ENCODE data around the gene PYGM. TPM values are rescaled to one million over a fixed set of nuclear protein-coding genes. Genes with fewer than 3 reads are reported as not detected.

Gene PYGM
- total RNA-seq, 4 donors from 2014 or later, result 2.1 to 25.9 (median 12.2) TPM

- no peak for TF ChIP-seq CTCF (IDR thresholded peaks at IDR 0.05)
- peak; percentile 63 for DNase-seq (ENCODE audit: low spot score)
- ATAC-seq (ENCODE audit: low FRiP score), result peak; percentile 59
These were observed 14.0 kb downstream of the PYGM start for GRCh38 chr11:64745521-64746328.

DNA sequence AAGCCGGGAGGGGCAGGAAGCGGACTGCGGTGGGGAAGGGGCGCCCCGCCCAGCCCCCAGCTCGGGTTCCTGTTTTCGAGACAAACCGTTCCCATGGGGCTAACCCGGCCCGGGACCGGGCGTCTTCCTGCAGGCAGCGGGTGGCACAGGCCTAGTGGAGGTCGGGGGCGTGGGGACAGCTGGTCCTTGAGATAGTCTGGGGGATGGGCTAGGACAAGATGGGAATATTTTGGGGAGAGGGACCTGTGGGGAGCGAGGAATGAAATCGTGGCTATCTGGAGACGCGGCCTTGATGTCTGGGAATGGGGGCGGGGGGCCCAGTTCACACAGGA, 14.6 kb downstream of the PYGM start:
- DNase-seq (ENCODE audit: low spot score) (no peak), ATAC-seq (ENCODE audit: low FRiP score) (no peak)
- TF ChIP-seq CTCF (IDR thresholded peaks at IDR 0.05), result no peak

DNA sequence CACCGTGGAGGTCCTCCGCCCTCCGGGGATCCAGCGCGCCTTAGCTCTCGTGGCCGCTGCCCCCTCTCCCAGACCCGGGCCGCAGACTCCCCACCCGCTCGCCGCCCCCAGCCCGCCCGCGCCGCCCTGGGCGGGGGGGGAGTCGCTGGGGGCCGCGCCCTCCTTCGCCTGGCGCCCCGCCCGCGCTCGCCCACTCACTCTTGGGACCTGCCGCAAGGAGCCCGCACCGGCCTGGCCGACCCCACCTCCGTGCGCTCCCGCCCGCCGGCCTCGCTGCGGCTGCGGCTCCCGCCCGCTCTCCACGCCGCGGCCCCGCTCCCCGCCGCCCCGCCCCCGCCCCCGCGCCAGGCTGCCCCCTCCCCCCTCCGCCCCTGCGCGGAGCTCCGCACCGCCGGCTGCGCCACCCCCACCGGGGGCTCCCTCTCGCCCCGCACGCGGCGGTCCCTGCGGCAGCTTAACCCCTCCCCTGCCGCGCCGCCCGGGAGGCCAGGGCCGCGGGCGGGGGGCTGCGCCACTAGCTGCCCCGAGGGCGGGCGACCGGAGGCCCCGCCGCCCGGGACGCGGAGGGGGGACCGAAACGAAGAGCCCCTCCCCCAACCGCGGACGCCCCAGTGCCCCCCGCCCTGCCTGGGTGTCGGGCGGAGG, 15.1 kb downstream of the PYGM start:
- no peak for TF ChIP-seq CTCF (IDR thresholded peaks at IDR 0.05)
- ATAC-seq (ENCODE audit: low FRiP score) (no peak), DNase-seq (ENCODE audit: low spot score) (no peak)

GRCh38 chr11:64743591-64744543, 15.9 kb downstream of the PYGM start, which contains the start of gene RASGRP2:
TSS of gene RASGRP2 (minus strand) at chr11:64744142. CDS start at chr11:64742866, 1,276 bp downstream.
- ATAC-seq (ENCODE audit: low FRiP score) (peak; percentile 34), DNase-seq (ENCODE audit: low spot score) (peak; percentile 66)
- no peak for TF ChIP-seq CTCF (IDR thresholded peaks at IDR 0.05)

DNA sequence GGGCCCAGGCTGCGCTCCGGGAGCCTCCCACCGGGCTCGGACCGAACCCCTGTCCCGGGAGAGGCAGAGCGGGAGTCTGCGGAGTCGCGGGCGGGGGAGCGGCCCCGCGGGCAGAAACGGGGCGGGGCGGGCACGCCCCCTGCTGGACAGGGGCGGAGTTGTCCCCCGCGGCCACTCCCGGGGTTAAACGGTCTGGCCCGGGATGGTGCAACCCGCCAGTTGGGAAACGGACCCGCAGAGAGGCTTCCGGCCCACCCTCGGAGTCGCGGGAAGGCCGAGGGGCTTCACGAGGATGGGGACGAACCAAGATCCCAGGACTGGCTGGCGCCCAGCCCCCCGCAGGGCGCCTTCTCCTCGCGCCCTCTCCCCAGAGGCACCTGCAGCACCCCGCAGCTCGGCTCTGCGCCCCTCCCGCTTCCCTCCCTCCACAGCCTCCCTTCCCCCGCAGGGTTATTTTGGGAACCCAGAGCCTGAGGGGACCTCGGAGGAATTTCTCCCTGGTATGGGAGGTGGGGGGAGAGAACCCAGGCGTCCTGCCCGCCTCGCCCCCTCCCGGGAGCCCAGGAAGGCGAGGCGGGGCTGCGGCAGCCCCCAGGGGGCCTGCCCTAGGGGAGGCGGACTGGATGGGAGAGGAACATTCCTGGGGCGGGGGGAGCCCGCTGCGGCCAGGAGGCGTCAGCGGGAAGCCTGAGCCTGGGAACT, 16.7 kb downstream of the PYGM start:
- TF ChIP-seq CTCF (IDR thresholded peaks at IDR 0.05), result peak in 1 of 3 donors; percentile 84
- peak; percentile 52 for ATAC-seq (ENCODE audit: low FRiP score)
- DNase-seq (ENCODE audit: low spot score), result peak; percentile 48
